ENCODE data around the gene ZNF223. TPM values are rescaled to one million over a fixed set of nuclear protein-coding genes. Genes with fewer than 3 reads are reported as not detected.

The ZNF223 gene
- total and polyA plus RNA-seq, 9 of the 15 experiments (the other 6 are each of a cell fraction or from before 2014, with no cell fraction given), result 0.21 to 1.8 (median 0.71) TPM

GRCh38 chr19:44093931-44094765 lies 42.3 kb downstream of the ZNF223 start, which contains the start of gene ZNF224 (continued):
- TF ChIP-seq GABPB1 (CRISPR knock-in tag; IDR thresholded peaks at IDR 0.05), result peak; percentile 90
- TF ChIP-seq MAFK (IDR thresholded peaks at IDR 0.05; ENCODE audit: low read length), result no peak

GRCh38 chr19:44107751-44108150 lies 55.9 kb downstream of the ZNF223 start:
- H3K9ac ChIP-seq (ENCODE audit: insufficient read depth in 1 of 2, low read depth in 2 of 2, low read length in 2 of 2), result no peak overlapping the region
- no peaks in the 10 kb centered on the region for H3K79me2 ChIP-seq (ENCODE audit: control insufficient read depth, insufficient read depth, low read length)
- ChIA-PET POLR2A (interaction anchor here (0.6 to 0.7 kb wide), 2 partner anchors 12 to 770 kb away, joined by 3 read pairs; no protein-coding TSS in a partner anchor), CTCF (ENCODE audit: low intra/inter-chr PET ratio) (no interaction called here)
- H3K9me1 ChIP-seq (ENCODE audit: control insufficient read depth, insufficient read depth, low read length), result no peaks in the 10 kb centered on the region
- no peak for ATAC-seq
- H3K9me3 ChIP-seq (replicated peaks; ENCODE audit: control insufficient read depth, insufficient read depth, low read depth, low read length), result peaks cover 21% of the 10 kb centered on the region
- H3K27me3 ChIP-seq (ENCODE audit: control insufficient read depth in 2 of 2, insufficient read depth in 2 of 2, low read length in 2 of 2), result no peaks in the 10 kb centered on the region
- H2AFZ ChIP-seq (ENCODE audit: low read depth, low read length), result no peak overlapping the region
- H4K20me1 ChIP-seq (replicated peaks; ENCODE audit: control insufficient read depth, insufficient read depth, low read length), result no peaks in the 10 kb centered on the region
- peaks cover 16% of the 10 kb centered on the region for H3K36me3 ChIP-seq (ENCODE audit: control insufficient read depth, insufficient read depth, low read length)
- FAIRE-seq, result no peak
- in situ Hi-C loops (cut with MboI) (no loop called here), intact Hi-C loops (cut with micrococcal nuclease) (no loop called here)
- no peak overlapping the region for H3K27ac ChIP-seq (ENCODE audit: extremely low read depth, low read depth, low read length)
- DNase-seq (ENCODE audit: extremely low read depth in 1 of 4, low spot score in 3 of 4), result no peak
- no peak overlapping the region for H3K4me2 ChIP-seq (ENCODE audit: insufficient read depth, low read length)
- no peak overlapping the region for H3K4me3 ChIP-seq
- 12% methylated on average over 3 of the region's 3 CpGs for WGBS (ENCODE audit: insufficient coverage, low coverage, missing lambda C conversion rate)
- H3K4me1 ChIP-seq (replicated peaks in 1 of 2; ENCODE audit: control insufficient read depth in 2 of 2, insufficient read depth in 2 of 2, low read length in 2 of 2), result no peaks in the 10 kb centered on the region; a peak in 2 of 5 replicates
- TF ChIP-seq E2F3 (CRISPR knock-in tag; IDR thresholded peaks at IDR 0.05), result no peak
- TF ChIP-seq XRCC3 (IDR thresholded peaks at IDR 0.05), result no peak
- no peak for TF ChIP-seq ZNF347 (CRISPR knock-in tag; IDR thresholded peaks at IDR 0.05; ENCODE audit: low read depth)
- no peak for TF ChIP-seq PYGO2 (tag; IDR thresholded peaks at IDR 0.05)
- no peak for TF ChIP-seq DDX20 (tag; IDR thresholded peaks at IDR 0.05; ENCODE audit: low read depth)
- TF ChIP-seq ZNF75A (CRISPR knock-in tag; IDR thresholded peaks at IDR 0.05), result peak; percentile 92
- TF ChIP-seq ZNF134 (CRISPR knock-in tag; conservative IDR thresholded peaks at IDR 0.05), result no peak
- no peak for TF ChIP-seq PTTG1 (tag; IDR thresholded peaks at IDR 0.05; ENCODE audit: low read depth)
- BruUV-seq (replicated peaks), result no TSS peak
